ENCODE results near the gene HOTAIR. TPM values are rescaled to one million over a fixed set of nuclear protein-coding genes. Genes with fewer than 3 reads are reported as not detected.
A peak's percentile ranks its signal among the peaks of the same experiment; 100 is the strongest.

HOTAIR gene
- total RNA-seq, 3 donors from 2014 or later = not detected

- H3K27me3 Mint-ChIP-seq (ENCODE audit: low read depth) = peaks cover 94% of the 10 kb centered on the region
- H3K36me3 Mint-ChIP-seq (ENCODE audit: insufficient read depth) = peaks cover 1% of the 10 kb centered on the region
- H3K4me3 Mint-ChIP-seq = no peak overlapping the region
- ATAC-seq (no peak), DNase-seq (no peak)
- peaks cover 6% of the 10 kb centered on the region for H3K9me3 Mint-ChIP-seq
- peaks cover 27% of the 10 kb centered on the region for H3K4me1 Mint-ChIP-seq (ENCODE audit: low read depth)
These were observed 4.3 kb downstream of the HOTAIR start for GRCh38 chr12:53970451-53970850.

- H3K9me3 Mint-ChIP-seq = peaks cover 6% of the 10 kb centered on the region
- no peak for ATAC-seq
- peaks cover 1% of the 10 kb centered on the region for H3K36me3 Mint-ChIP-seq (ENCODE audit: insufficient read depth)
- H3K27me3 Mint-ChIP-seq (ENCODE audit: low read depth) = peaks cover 96% of the 10 kb centered on the region
- H3K4me1 Mint-ChIP-seq (ENCODE audit: low read depth) = peaks cover 29% of the 10 kb centered on the region
- no peak overlapping the region for H3K4me3 Mint-ChIP-seq
- DNase-seq = no peak
These were observed 5.0 kb downstream of the HOTAIR start for GRCh38 chr12:53969588-53970259.

- peaks cover 99% of the 10 kb centered on the region for H3K27me3 Mint-ChIP-seq (ENCODE audit: low read depth)
- ATAC-seq = no peak
- H3K4me1 Mint-ChIP-seq (ENCODE audit: low read depth) = peaks cover 37% of the 10 kb centered on the region
- peaks cover 6% of the 10 kb centered on the region for H3K9me3 Mint-ChIP-seq
- peaks cover 1% of the 10 kb centered on the region for H3K36me3 Mint-ChIP-seq (ENCODE audit: insufficient read depth)
- DNase-seq = no peak
- no peak overlapping the region for H3K4me3 Mint-ChIP-seq
These were observed 6.3 kb downstream of the HOTAIR start for GRCh38 chr12:53968214-53969127.

GRCh38 chr12:53967421-53967925 is 7.3 kb downstream of the HOTAIR start:
- peaks cover 99% of the 10 kb centered on the region for H3K27me3 Mint-ChIP-seq (ENCODE audit: low read depth)
- H3K4me1 Mint-ChIP-seq (ENCODE audit: low read depth) = peaks cover 33% of the 10 kb centered on the region
- no peak overlapping the region for H3K4me3 Mint-ChIP-seq
- no peak for DNase-seq
- peaks cover 1% of the 10 kb centered on the region for H3K36me3 Mint-ChIP-seq (ENCODE audit: insufficient read depth)
- ATAC-seq = no peak
- H3K9me3 Mint-ChIP-seq = no peaks in the 10 kb centered on the region

- DNase-seq (no peak), ATAC-seq (no peak)
- H3K27me3 Mint-ChIP-seq (ENCODE audit: low read depth) = peaks cover 97% of the 10 kb centered on the region
- H3K9me3 Mint-ChIP-seq = no peaks in the 10 kb centered on the region
- peaks cover 1% of the 10 kb centered on the region for H3K36me3 Mint-ChIP-seq (ENCODE audit: insufficient read depth)
- no peak overlapping the region for H3K4me3 Mint-ChIP-seq
- H3K4me1 Mint-ChIP-seq (ENCODE audit: low read depth) = peaks cover 33% of the 10 kb centered on the region
These were observed 8.2 kb downstream of the HOTAIR start for GRCh38 chr12:53966385-53967133.

- peaks cover 93% of the 10 kb centered on the region for H3K27me3 Mint-ChIP-seq (ENCODE audit: low read depth)
- H3K9me3 Mint-ChIP-seq = no peaks in the 10 kb centered on the region
- ATAC-seq (no peak), DNase-seq (no peak)
- H3K4me1 Mint-ChIP-seq (ENCODE audit: low read depth) = peaks cover 33% of the 10 kb centered on the region
- H3K4me3 Mint-ChIP-seq = no peak overlapping the region
- peaks cover 1% of the 10 kb centered on the region for H3K36me3 Mint-ChIP-seq (ENCODE audit: insufficient read depth)
These were observed 8.7 kb downstream of the HOTAIR start for GRCh38 chr12:53966085-53966384.

GRCh38 chr12:53965281-53966084 is 9.3 kb downstream of the HOTAIR start:
- Mint-ChIP-seq H3K36me3 (ENCODE audit: insufficient read depth) (peaks cover 1% of the 10 kb centered on the region), H3K4me1 (ENCODE audit: low read depth) (peaks cover 35% of the 10 kb centered on the region), H3K4me3 (peak overlapping the region; percentile 14), H3K9me3 (no peaks in the 10 kb centered on the region), H3K27me3 (ENCODE audit: low read depth) (peaks cover 90% of the 10 kb centered on the region)
- ATAC-seq (no peak), DNase-seq (no peak)

GRCh38 chr12:53964315-53964713 is 10.4 kb downstream of the HOTAIR start:
- H3K4me3 Mint-ChIP-seq = no peak overlapping the region

GRCh38 chr12:53963434-53964314 is 11.1 kb downstream of the HOTAIR start:
- no peak for DNase-seq
- Mint-ChIP-seq H3K4me3 (no peak overlapping the region), H3K36me3 (ENCODE audit: insufficient read depth) (peaks cover 1% of the 10 kb centered on the region), H3K27me3 (ENCODE audit: low read depth) (peaks cover 88% of the 10 kb centered on the region), H3K4me1 (ENCODE audit: low read depth) (peaks cover 38% of the 10 kb centered on the region), H3K9me3 (no peaks in the 10 kb centered on the region)
- ATAC-seq = no peak

More at GRCh38 chr12:53964315-53964713, 10.4 kb downstream of the HOTAIR start:
- H3K36me3 Mint-ChIP-seq (ENCODE audit: insufficient read depth) = peaks cover 1% of the 10 kb centered on the region
- no peak for ATAC-seq
- H3K4me1 Mint-ChIP-seq (ENCODE audit: low read depth) = peaks cover 38% of the 10 kb centered on the region
- peaks cover 90% of the 10 kb centered on the region for H3K27me3 Mint-ChIP-seq (ENCODE audit: low read depth)
- H3K9me3 Mint-ChIP-seq = no peaks in the 10 kb centered on the region
- DNase-seq = no peak

GRCh38 chr12:53963005-53963404 is 11.7 kb downstream of the HOTAIR start:
- no peak for ATAC-seq
- Mint-ChIP-seq H3K36me3 (ENCODE audit: insufficient read depth) (peaks cover 1% of the 10 kb centered on the region), H3K9me3 (no peaks in the 10 kb centered on the region), H3K27me3 (ENCODE audit: low read depth) (peaks cover 88% of the 10 kb centered on the region), H3K4me3 (no peak overlapping the region), H3K4me1 (ENCODE audit: low read depth) (peaks cover 38% of the 10 kb centered on the region)
- no peak for DNase-seq

- Mint-ChIP-seq H3K36me3 (ENCODE audit: insufficient read depth) (peaks cover under 1% of the 10 kb centered on the region), H3K9me3 (no peaks in the 10 kb centered on the region)
These were observed 13.6 kb downstream of the HOTAIR start for GRCh38 chr12:53961025-53961761.

GRCh38 chr12:53960187-53961024 is 14.3 kb downstream of the HOTAIR start:
- Mint-ChIP-seq H3K9me3 (no peaks in the 10 kb centered on the region), H3K27me3 (ENCODE audit: low read depth) (peaks cover 87% of the 10 kb centered on the region), H3K4me1 (ENCODE audit: low read depth) (peaks cover 33% of the 10 kb centered on the region), H3K4me3 (no peak overlapping the region), H3K36me3 (ENCODE audit: insufficient read depth) (no peaks in the 10 kb centered on the region)
- no peak for ATAC-seq
- no peak for DNase-seq

More at GRCh38 chr12:53961025-53961761, 13.6 kb downstream of the HOTAIR start:
- H3K4me3 Mint-ChIP-seq = no peak overlapping the region
- peaks cover 34% of the 10 kb centered on the region for H3K4me1 Mint-ChIP-seq (ENCODE audit: low read depth)
- ATAC-seq (no peak), DNase-seq (no peak)
- H3K27me3 Mint-ChIP-seq (ENCODE audit: low read depth) = peaks cover 87% of the 10 kb centered on the region
